Neural cell (in vitro differentiated cells): ENCODE data around the gene GMPR2. TPM values are rescaled to one million over a fixed set of nuclear protein-coding genes. Genes with fewer than 3 reads are reported as not detected.

Experiments
- H2AFZ ChIP-seq: fragments of 200-600, 300-800 bp; sonication (generic), shearing (Covaris generic); 2 replicates; pipeline ENCODE4 v1.6.0; 2014; ENCODE audit warnings: low read depth, mild to moderate bottlenecking, antibody characterized with exemption, low read length, moderate library complexity
- H3F3A ChIP-seq: fragments of 200-600 bp; shearing (Covaris generic); 2 replicates; pipeline ENCODE4 v1.6.1; 2016; ENCODE audit warnings: mild to moderate bottlenecking, moderate library complexity, mixed read lengths, antibody characterized with exemption, low read length; ENCODE audit not compliant: insufficient read depth, poor library complexity, severe bottlenecking
- H3K27ac ChIP-seq: fragments of 200-600, 300-800 bp; sonication (generic), shearing (Covaris generic); 2 replicates; pipeline ENCODE4 v1.5.1; 2014; ENCODE audit warnings: mild to moderate bottlenecking, low read length, moderate library complexity
- H3K27me3 ChIP-seq: fragments of 300-800, 200-600 bp; sonication (generic), shearing (Covaris generic); 2 replicates; pipeline ENCODE4 v1.6.0; 2014; ENCODE audit warnings: mild to moderate bottlenecking, low read depth, low read length, moderate library complexity; ENCODE audit not compliant: insufficient read depth
- H3K36me3 ChIP-seq: fragments of 300-800, 200-600 bp; sonication (generic), shearing (Covaris generic); 2 replicates; pipeline ENCODE4 v1.5.1; 2014; ENCODE audit warnings: mild to moderate bottlenecking, antibody characterized with exemption, low read length, moderate library complexity; ENCODE audit not compliant: insufficient read depth
- H3K4me2 ChIP-seq: fragments of 300-800, 200-600 bp; sonication (generic), shearing (Covaris generic); 2 replicates; pipeline ENCODE4 v1.6.0; 2014; ENCODE audit warnings: mild to moderate bottlenecking, low read length
- H3K4me3 ChIP-seq: fragments of 300-800, 200-600 bp; sonication (generic), shearing (Covaris generic); 2 replicates; pipeline ENCODE4 v1.5.1; 2014; ENCODE audit warnings: mild to moderate bottlenecking, low read length, moderate library complexity
- H3K79me2 ChIP-seq: fragments of 200-600 bp; shearing (Covaris generic); replicated peaks from 2 replicates; pipeline ENCODE4 v1.6.0; 2014; ENCODE audit warnings: mild to moderate bottlenecking, low read length, moderate library complexity; ENCODE audit not compliant: insufficient read depth
- H3K9ac ChIP-seq: fragments of 300-800, 200-600 bp; sonication (generic), shearing (Covaris generic); 2 replicates; pipeline ENCODE4 v1.6.1; 2016; ENCODE audit warnings: mild to moderate bottlenecking, low read length, mixed read lengths
- H3K9me2 ChIP-seq: fragments of 200-600 bp; shearing (Covaris generic); 2 replicates; pipeline ENCODE4 v1.6.1; 2016; ENCODE audit warnings: mild to moderate bottlenecking, low read length, mixed read lengths; ENCODE audit not compliant: insufficient read depth
- H3K9me3 ChIP-seq: fragments of 200-600, 300-800 bp; sonication (generic), shearing (Covaris generic); 2 replicates; pipeline ENCODE4 v1.6.1; 2016; ENCODE audit warnings: mild to moderate bottlenecking, mixed run types, low read length, moderate library complexity, mixed read lengths
- H4K20me1 ChIP-seq: fragments of 200-600 bp; shearing (Covaris generic); 2 replicates; pipeline ENCODE4 v1.6.1; 2016; ENCODE audit warnings: mild to moderate bottlenecking, mixed run types; ENCODE audit not compliant: insufficient read depth
- CTCF ChIP-seq: fragments of 450-650 bp; IDR thresholded peaks from 2 replicates; pipeline ENCODE4 v1.5.1; 2014; ENCODE audit warnings: antibody characterized with exemption, mild to moderate bottlenecking, moderate library complexity; ENCODE audit not compliant: poor library complexity, severe bottlenecking
- EP300 ChIP-seq: fragments of 450-650 bp; conservative IDR thresholded peaks from 2 replicates; pipeline ENCODE4 v1.6.1; 2014; ENCODE audit warnings: antibody characterized with exemption, mild to moderate bottlenecking, moderate library complexity; ENCODE audit not compliant: poor library complexity, severe bottlenecking
- EZH2 ChIP-seq: fragments of 200-600, 300-800 bp; shearing (Covaris generic), sonication (generic); IDR thresholded peaks from 2 replicates; pipeline ENCODE4 v1.6.1; 2014; ENCODE audit warnings: antibody characterized with exemption, low read length, borderline replicate concordance, mild to moderate bottlenecking; ENCODE audit not compliant: insufficient read depth, poor library complexity, severe bottlenecking
- MXI1 ChIP-seq: fragments of 450-650 bp; conservative IDR thresholded peaks from 2 replicates; pipeline ENCODE4 v1.6.1; 2014; ENCODE audit warnings: antibody characterized with exemption, mild to moderate bottlenecking; ENCODE audit not compliant: poor library complexity, severe bottlenecking
- POLR2AphosphoS5 ChIP-seq: IDR thresholded peaks from 2 replicates; pipeline ENCODE4 v1.6.1; 2012
- RAD21 ChIP-seq: fragments of 450-650 bp; conservative IDR thresholded peaks from 2 replicates; pipeline ENCODE4 v1.6.1; 2014; ENCODE audit warnings: antibody characterized with exemption, mild to moderate bottlenecking, moderate library complexity
- SMC3 ChIP-seq: fragments of 450-650 bp; conservative IDR thresholded peaks from 2 replicates; pipeline ENCODE4 v1.6.1; 2014; ENCODE audit warnings: antibody characterized with exemption, mild to moderate bottlenecking, moderate library complexity; ENCODE audit not compliant: poor library complexity
- TAF1 ChIP-seq: IDR thresholded peaks from 2 replicates; pipeline ENCODE4 v1.6.1; 2012; ENCODE audit warnings: low read depth
- polyA plus RNA-seq: library from polyadenylated mRNA; depleted of rRNA; stranded (reverse); fragments of >200 nt; gene quantifications from 2 replicates; pipeline ENCODE4 v1.2.3, GENCODE V29; 2014
- TF ChIP-seq, protein P1 (sequence below): IDR thresholded peaks from 2 replicates; pipeline ENCODE4 v1.6.1; 2012; ENCODE audit warnings: borderline replicate concordance

The GMPR2 gene
- polyA plus RNA-seq, 1 donor from 2014 or later: 132 TPM

GRCh38 chr14:24259282-24260025 is 26.7 kb downstream of the GMPR2 start:
- Histone ChIP-seq H4K20me1 (no peaks in the 10 kb centered on the region), H3K9me2 (no peaks in the 10 kb centered on the region), H3K9me3 (no peaks in the 10 kb centered on the region), H3K4me2 (no peak overlapping the region), H3F3A (no peaks in the 10 kb centered on the region), H2AFZ (no peak overlapping the region), H3K36me3 (no peaks in the 10 kb centered on the region), H3K27me3 (no peaks in the 10 kb centered on the region), H3K9ac (no peak overlapping the region), H3K27ac (no peak overlapping the region), H3K4me3 (no peak overlapping the region), H3K79me2 (no peaks in the 10 kb centered on the region)
- TF ChIP-seq POLR2AphosphoS5 (no peak), EZH2 (no peak), RAD21 (no peak), EP300 (no peak), TAF1 (no peak), MXI1 (no peak), CTCF (no peak), SMC3 (no peak)
- TF ChIP-seq, protein P1, sequence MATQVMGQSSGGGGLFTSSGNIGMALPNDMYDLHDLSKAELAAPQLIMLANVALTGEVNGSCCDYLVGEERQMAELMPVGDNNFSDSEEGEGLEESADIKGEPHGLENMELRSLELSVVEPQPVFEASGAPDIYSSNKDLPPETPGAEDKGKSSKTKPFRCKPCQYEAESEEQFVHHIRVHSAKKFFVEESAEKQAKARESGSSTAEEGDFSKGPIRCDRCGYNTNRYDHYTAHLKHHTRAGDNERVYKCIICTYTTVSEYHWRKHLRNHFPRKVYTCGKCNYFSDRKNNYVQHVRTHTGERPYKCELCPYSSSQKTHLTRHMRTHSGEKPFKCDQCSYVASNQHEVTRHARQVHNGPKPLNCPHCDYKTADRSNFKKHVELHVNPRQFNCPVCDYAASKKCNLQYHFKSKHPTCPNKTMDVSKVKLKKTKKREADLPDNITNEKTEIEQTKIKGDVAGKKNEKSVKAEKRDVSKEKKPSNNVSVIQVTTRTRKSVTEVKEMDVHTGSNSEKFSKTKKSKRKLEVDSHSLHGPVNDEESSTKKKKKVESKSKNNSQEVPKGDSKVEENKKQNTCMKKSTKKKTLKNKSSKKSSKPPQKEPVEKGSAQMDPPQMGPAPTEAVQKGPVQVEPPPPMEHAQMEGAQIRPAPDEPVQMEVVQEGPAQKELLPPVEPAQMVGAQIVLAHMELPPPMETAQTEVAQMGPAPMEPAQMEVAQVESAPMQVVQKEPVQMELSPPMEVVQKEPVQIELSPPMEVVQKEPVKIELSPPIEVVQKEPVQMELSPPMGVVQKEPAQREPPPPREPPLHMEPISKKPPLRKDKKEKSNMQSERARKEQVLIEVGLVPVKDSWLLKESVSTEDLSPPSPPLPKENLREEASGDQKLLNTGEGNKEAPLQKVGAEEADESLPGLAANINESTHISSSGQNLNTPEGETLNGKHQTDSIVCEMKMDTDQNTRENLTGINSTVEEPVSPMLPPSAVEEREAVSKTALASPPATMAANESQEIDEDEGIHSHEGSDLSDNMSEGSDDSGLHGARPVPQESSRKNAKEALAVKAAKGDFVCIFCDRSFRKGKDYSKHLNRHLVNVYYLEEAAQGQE: no peak

- Histone ChIP-seq H3K9me3 (no peaks in the 10 kb centered on the region), H2AFZ (no peak overlapping the region), H3K4me2 (no peak overlapping the region), H3K79me2 (no peaks in the 10 kb centered on the region), H3K9ac (no peak overlapping the region), H4K20me1 (no peaks in the 10 kb centered on the region), H3K9me2 (no peaks in the 10 kb centered on the region), H3K27me3 (no peaks in the 10 kb centered on the region), H3K27ac (no peak overlapping the region), H3K36me3 (no peaks in the 10 kb centered on the region), H3F3A (no peaks in the 10 kb centered on the region), H3K4me3 (no peak overlapping the region)
- no peak for TF ChIP-seq POLR2AphosphoS5
Observed at GRCh38 chr14:24260026-24260779, 27.5 kb downstream of the GMPR2 start.
